HCT116 (cell line): Measurements from ENCODE around the gene ARHGAP42. TPM values are rescaled to one million over a fixed set of nuclear protein-coding genes. Genes with fewer than 3 reads are reported as not detected.

Experiments used
- ATAC-seq: fragments of 200-7000 bp; cut with Tn5 transposase; 2 replicates; pipeline ENCODE4 v1.9.1; 2020; ENCODE audit warnings: mild to moderate bottlenecking, moderate library complexity
- BruUV-seq: library from RNA; stranded (reverse); fragments of 400-500 nt; replicated peaks from 2 replicates; lab custom pipeline; 2021; lab: Mats Ljungman, UMichigan
- CTCF ChIA-PET: fragments of 300-600 bp; sonication (Branson Sonifier 250); formaldehyde crosslinking; loops from one replicate; lab custom pipeline; 2021; ENCODE audit warnings: antibody characterized with exemption; lab: Charles Lee
- POLR2A ChIA-PET: fragments of 300-600, 350-600 bp; sonication (Branson Sonifier 250); formaldehyde crosslinking; loops from one replicate; lab custom pipeline; 2021; ENCODE audit warnings: antibody characterized with exemption; lab: Charles Lee
- RAD21 ChIA-PET, 2 experiments: fragments of 300-600 bp; sonication (Branson Sonifier 250); formaldehyde crosslinking; loops; one replicate each; lab custom pipeline; 2023; ENCODE audit warnings: low total read pairs in 2 of 2; ENCODE audit not compliant: uncharacterized antibody in 2 of 2, unreplicated experiment in 2 of 2, low non-redundant PET in 1 of 2; lab: Charles Lee
- DNase-seq: peaks from one replicate; pipeline ENCODE4 v3.0.0-alpha.2; 2010; ENCODE audit warnings: low read depth, low spot score
- H2AFZ ChIP-seq: fragments of 200-600 bp; shearing (Covaris generic), sonication (generic); 2 replicates; pipeline ENCODE4 v1.6.1; 2017; ENCODE audit warnings: low read depth, mixed run types, mixed read lengths, antibody characterized with exemption, low read length; ENCODE audit not compliant: poor library complexity, severe bottlenecking
- H3K27ac ChIP-seq: 2 replicates; pipeline ENCODE4 v1.5.1; 2012; ENCODE audit warnings: low read depth, low read length
- H3K27me3 ChIP-seq: fragments of 200-600 bp; sonication (generic); 2 replicates; pipeline ENCODE4 v1.6.1; 2016; ENCODE audit warnings: mixed run types, low read length, mixed read lengths; ENCODE audit not compliant: insufficient read depth
- H3K36me3 ChIP-seq, 2 experiments: fragments of 200-500 bp in 1 of 2; fragments of 200-600 bp in 1 of 2; sonication (Bioruptor generic) in 1 of 2; sonication (generic) in 1 of 2; 2 replicates each; pipeline versions ENCODE4 v1.5.1 to v1.6.1; 2014 to 2016; ENCODE audit warnings: low read length in 2 of 2, inconsistent platforms in 1 of 2, mixed read lengths in 1 of 2, mixed run types in 1 of 2; ENCODE audit not compliant: insufficient read depth in 2 of 2, control insufficient read depth in 1 of 2
- H3K4me1 ChIP-seq, 2 experiments: fragments of 200-600 bp in 1 of 2; sonication (generic) in 1 of 2; 2 replicates each; pipeline versions ENCODE4 v1.5.1 to v1.6.1; 2012 to 2017; ENCODE audit warnings: low read length in 2 of 2, inconsistent platforms in 1 of 2, mild to moderate bottlenecking in 1 of 2, mixed read lengths in 1 of 2, mixed run types in 1 of 2, moderate library complexity in 1 of 2; ENCODE audit not compliant: insufficient read depth in 2 of 2, control insufficient read depth in 1 of 2
- H3K4me2 ChIP-seq: fragments of 200-600 bp; sonication (generic); 2 replicates; pipeline ENCODE4 v1.6.1; 2017; ENCODE audit warnings: mixed run types, low read length, mixed read lengths
- H3K4me3 ChIP-seq, 2 experiments: fragments of 200-600 bp in 1 of 2; sonication (generic) in 1 of 2; replicated peaks in 1 of 2; 2 replicates each; pipeline ENCODE4 v1.5.1; 2011 to 2016; ENCODE audit warnings: low read length in 2 of 2, control low read depth in 1 of 2, low read depth in 1 of 2, mild to moderate bottlenecking in 1 of 2, mixed read lengths in 1 of 2, mixed run types in 1 of 2
- H3K79me2 ChIP-seq: fragments of 200-600 bp; sonication (generic); 2 replicates; pipeline ENCODE4 v1.6.1; 2017; ENCODE audit warnings: mild to moderate bottlenecking, mixed run types, low read length, moderate library complexity, mixed read lengths; ENCODE audit not compliant: insufficient read depth
- H3K9ac ChIP-seq: fragments of 200-600 bp; sonication (generic); 2 replicates; pipeline ENCODE4 v1.6.1; 2016; ENCODE audit warnings: low read length, mixed read lengths
- H3K9me2 ChIP-seq: fragments of 200-600 bp; sonication (generic), shearing (Covaris generic); 2 replicates; pipeline ENCODE4 v1.6.1; 2017; ENCODE audit warnings: mixed run types, mild to moderate bottlenecking, moderate library complexity; ENCODE audit not compliant: insufficient read depth
- H3K9me3 ChIP-seq, 2 experiments: fragments of 200-500 bp in 1 of 2; fragments of 200-600 bp in 1 of 2; sonication (Bioruptor generic) in 1 of 2; sonication (generic) in 1 of 2; 2 replicates each; pipeline ENCODE4 v1.6.1; 2014 to 2017; ENCODE audit warnings: low read length in 2 of 2, mixed read lengths in 2 of 2, inconsistent platforms in 1 of 2, low read depth in 1 of 2, mild to moderate bottlenecking in 1 of 2, mixed run types in 1 of 2, moderate library complexity in 1 of 2; ENCODE audit not compliant: control insufficient read depth in 1 of 2, insufficient read depth in 1 of 2
- H4K20me1 ChIP-seq: fragments of 200-600 bp; sonication (generic), shearing (Covaris generic); 2 replicates; pipeline ENCODE4 v1.6.1; 2017; ENCODE audit warnings: mixed run types, mild to moderate bottlenecking, moderate library complexity; ENCODE audit not compliant: insufficient read depth
- CEBPB ChIP-seq: IDR thresholded peaks from 2 replicates; pipeline ENCODE4 v1.6.1; 2012; ENCODE audit warnings: low read depth
- EGR1 ChIP-seq: IDR thresholded peaks from 2 replicates; pipeline ENCODE4 v1.6.1; 2012; ENCODE audit warnings: low read depth
- ELF1 ChIP-seq: IDR thresholded peaks from 2 replicates; pipeline ENCODE4 v1.6.1; 2012; ENCODE audit warnings: low read depth, borderline replicate concordance
- EZH2phosphoT487 ChIP-seq: fragments of 200-600 bp; IDR thresholded peaks from 2 replicates; pipeline ENCODE4 v1.6.1; 2018; ENCODE audit warnings: antibody characterized with exemption, borderline replicate concordance
- FOSL1 ChIP-seq: IDR thresholded peaks from 2 replicates; pipeline ENCODE4 v1.6.1; 2012; ENCODE audit warnings: low read depth
- JUND ChIP-seq: IDR thresholded peaks from 2 replicates; pipeline ENCODE4 v1.6.1; 2012
- POLR2AphosphoS5 ChIP-seq: IDR thresholded peaks from 2 replicates; pipeline ENCODE4 v1.6.1; 2011; ENCODE audit warnings: mild to moderate bottlenecking, low read depth, low read length, moderate library complexity
- RAD21 ChIP-seq: IDR thresholded peaks from 2 replicates; pipeline ENCODE4 v1.6.1; 2012; ENCODE audit warnings: low read depth, mild to moderate bottlenecking
- SP1 ChIP-seq: IDR thresholded peaks from 2 replicates; pipeline ENCODE4 v1.6.1; 2012; ENCODE audit warnings: low read depth
- YY1 ChIP-seq: IDR thresholded peaks from 2 replicates; pipeline ENCODE4 v1.6.1; 2011; ENCODE audit warnings: low read length, low read depth, moderate library complexity, mild to moderate bottlenecking; ENCODE audit not compliant: insufficient replicate concordance; ENCODE audit errors: extremely low read depth
- ZFX ChIP-seq: fragments of 450-650 bp; IDR thresholded peaks from 2 replicates; pipeline ENCODE4 v1.6.1; 2017
- ZNF274 ChIP-seq: fragments of 200-500 bp; sonication (Bioruptor generic); IDR thresholded peaks from 2 replicates; pipeline ENCODE4 v1.6.1; 2014; ENCODE audit warnings: mild to moderate bottlenecking, low read depth, low read length, inconsistent platforms
- intact Hi-C: fragments of 100-400 bp; cut with micrococcal nuclease; formaldehyde crosslinking; loops from 2 replicates; pipeline ENCODE4 v1.10.0; 2022
- total RNA-seq: library from RNA; stranded (reverse); gene quantifications from one replicate; pipeline ENCODE4 v1.2.1, GENCODE V29; 2021; ENCODE audit not compliant: unreplicated experiment
- TF ChIP-seq, protein P1 (sequence below), 3 experiments: fragments of 200-600 bp in 1 of 3; sonication (generic) in 1 of 3; IDR thresholded peaks in 2 of 3; conservative IDR thresholded peaks in 1 of 3; 2 replicates each; pipeline ENCODE4 v1.5.1; 2012 to 2017; ENCODE audit warnings: low read depth in 2 of 3, low read length in 2 of 3, antibody characterized with exemption in 1 of 3, borderline replicate concordance in 1 of 3, control low read depth in 1 of 3, mild to moderate bottlenecking in 1 of 3, mixed read lengths in 1 of 3, mixed run types in 1 of 3, moderate library complexity in 1 of 3; ENCODE audit not compliant: insufficient read depth in 1 of 3
- TF ChIP-seq, protein P2 (sequence below): IDR thresholded peaks from 2 replicates; pipeline ENCODE4 v1.6.1; 2011; ENCODE audit warnings: mild to moderate bottlenecking, low read length, moderate library complexity; ENCODE audit not compliant: insufficient replicate concordance; ENCODE audit errors: extremely low read depth

The ARHGAP42 gene
- total RNA-seq, 1 experiment from 2014 or later, result 12.3 TPM

DNA sequence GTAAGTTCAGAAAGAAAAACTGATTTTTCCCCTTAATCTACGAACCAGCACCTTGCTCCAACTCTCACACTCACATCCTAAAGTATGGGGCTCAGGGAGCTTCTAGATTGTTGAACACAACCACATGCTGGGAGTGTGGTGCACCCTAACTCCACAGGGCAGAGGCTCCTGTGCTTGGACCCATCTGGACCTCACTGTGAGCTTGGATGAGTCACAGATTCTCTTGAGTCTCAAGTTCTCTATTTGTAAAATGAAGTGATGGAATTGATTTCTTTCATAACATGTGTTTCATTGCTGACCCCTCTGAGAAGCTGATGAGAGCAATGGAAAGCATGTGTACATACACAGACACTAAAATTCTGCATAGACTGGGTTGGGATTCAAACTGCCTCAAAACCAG is 332.8 kb downstream of the ARHGAP42 start (continued):
- TF ChIP-seq CEBPB, result no peak
- TF ChIP-seq FOSL1, result no peak
- TF ChIP-seq JUND, result no peak

DNA sequence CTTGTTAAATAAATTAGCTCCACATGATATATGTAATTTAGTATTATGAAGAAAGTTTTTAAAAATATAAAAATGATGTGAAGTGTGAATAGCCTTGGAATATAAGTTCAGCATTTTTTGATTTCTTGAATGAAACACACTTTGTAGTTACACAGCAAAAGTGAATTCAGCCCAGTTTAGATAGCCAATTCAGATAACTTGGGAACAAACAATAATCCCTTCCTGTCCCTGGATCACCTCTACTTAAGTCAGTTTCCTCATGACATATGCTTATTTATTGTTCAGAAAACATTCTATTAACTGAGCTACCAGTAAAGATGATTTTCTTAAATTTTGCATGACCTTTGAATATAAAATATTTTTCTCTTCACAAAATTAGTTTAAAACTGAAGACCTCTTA is 335.2 kb downstream of the ARHGAP42 start:
- intact Hi-C loops, result no loop called here
- H2AFZ ChIP-seq, result no peak overlapping the region
- H3K79me2 ChIP-seq, result no peaks in the 10 kb centered on the region
- H3K27ac ChIP-seq, result no peak overlapping the region
- H3K4me1 ChIP-seq, result no peaks in the 10 kb centered on the region
- no TSS peak for BruUV-seq
- ATAC-seq (no peak), DNase-seq (no peak)
- CTCF ChIA-PET, result no interaction called here
- H3K9me2 ChIP-seq, result no peaks in the 10 kb centered on the region
- H3K9ac ChIP-seq, result no peak overlapping the region
- no peaks in the 10 kb centered on the region for H3K36me3 ChIP-seq
- TF ChIP-seq ELF1 (no peak), SP1 (no peak), EZH2phosphoT487 (no peak), RAD21 (no peak), ZNF274 (no peak), POLR2AphosphoS5 (no peak), ZFX (no peak), EGR1 (no peak), CEBPB (no peak), YY1 (no peak)
- TF ChIP-seq, protein P1, sequence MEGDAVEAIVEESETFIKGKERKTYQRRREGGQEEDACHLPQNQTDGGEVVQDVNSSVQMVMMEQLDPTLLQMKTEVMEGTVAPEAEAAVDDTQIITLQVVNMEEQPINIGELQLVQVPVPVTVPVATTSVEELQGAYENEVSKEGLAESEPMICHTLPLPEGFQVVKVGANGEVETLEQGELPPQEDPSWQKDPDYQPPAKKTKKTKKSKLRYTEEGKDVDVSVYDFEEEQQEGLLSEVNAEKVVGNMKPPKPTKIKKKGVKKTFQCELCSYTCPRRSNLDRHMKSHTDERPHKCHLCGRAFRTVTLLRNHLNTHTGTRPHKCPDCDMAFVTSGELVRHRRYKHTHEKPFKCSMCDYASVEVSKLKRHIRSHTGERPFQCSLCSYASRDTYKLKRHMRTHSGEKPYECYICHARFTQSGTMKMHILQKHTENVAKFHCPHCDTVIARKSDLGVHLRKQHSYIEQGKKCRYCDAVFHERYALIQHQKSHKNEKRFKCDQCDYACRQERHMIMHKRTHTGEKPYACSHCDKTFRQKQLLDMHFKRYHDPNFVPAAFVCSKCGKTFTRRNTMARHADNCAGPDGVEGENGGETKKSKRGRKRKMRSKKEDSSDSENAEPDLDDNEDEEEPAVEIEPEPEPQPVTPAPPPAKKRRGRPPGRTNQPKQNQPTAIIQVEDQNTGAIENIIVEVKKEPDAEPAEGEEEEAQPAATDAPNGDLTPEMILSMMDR (IDR thresholded peaks at IDR 0.05 in 2 of 3, conservative IDR thresholded peaks at IDR 0.05 in 1 of 3; ENCODE audit: borderline replicate concordance in 1 of 3, insufficient read depth in 1 of 3, low read depth in 2 of 3, low read length in 2 of 3), result no peak
- TF ChIP-seq, protein P2, sequence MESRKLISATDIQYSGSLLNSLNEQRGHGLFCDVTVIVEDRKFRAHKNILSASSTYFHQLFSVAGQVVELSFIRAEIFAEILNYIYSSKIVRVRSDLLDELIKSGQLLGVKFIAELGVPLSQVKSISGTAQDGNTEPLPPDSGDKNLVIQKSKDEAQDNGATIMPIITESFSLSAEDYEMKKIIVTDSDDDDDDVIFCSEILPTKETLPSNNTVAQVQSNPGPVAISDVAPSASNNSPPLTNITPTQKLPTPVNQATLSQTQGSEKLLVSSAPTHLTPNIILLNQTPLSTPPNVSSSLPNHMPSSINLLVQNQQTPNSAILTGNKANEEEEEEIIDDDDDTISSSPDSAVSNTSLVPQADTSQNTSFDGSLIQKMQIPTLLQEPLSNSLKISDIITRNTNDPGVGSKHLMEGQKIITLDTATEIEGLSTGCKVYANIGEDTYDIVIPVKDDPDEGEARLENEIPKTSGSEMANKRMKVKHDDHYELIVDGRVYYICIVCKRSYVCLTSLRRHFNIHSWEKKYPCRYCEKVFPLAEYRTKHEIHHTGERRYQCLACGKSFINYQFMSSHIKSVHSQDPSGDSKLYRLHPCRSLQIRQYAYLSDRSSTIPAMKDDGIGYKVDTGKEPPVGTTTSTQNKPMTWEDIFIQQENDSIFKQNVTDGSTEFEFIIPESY, result no peak
- TF ChIP-seq, all 23 proteins: peak for 0
- no peak overlapping the region for H3K4me2 ChIP-seq
- H3K9me3 ChIP-seq, result no peaks in the 10 kb centered on the region
- H3K4me3 ChIP-seq, result no peak overlapping the region
- ChIA-PET RAD21 (no interaction called here), POLR2A (no interaction called here)
- H3K27me3 ChIP-seq, result no peaks in the 10 kb centered on the region
- no peaks in the 10 kb centered on the region for H4K20me1 ChIP-seq
